WTC11 (cell line): Measurements from ENCODE around the gene ZFAND3. TPM values are rescaled to one million over a fixed set of nuclear protein-coding genes. Genes with fewer than 3 reads are reported as not detected.

ENCODE experiments used
- ATAC-seq: fragments of 200-7000 bp; cut with Tn5 transposase; 2 replicates; pipeline ENCODE4 v1.10.0; 2021; ENCODE audit warnings: mild to moderate bottlenecking, moderate library complexity
- CTCF ChIA-PET: fragments of 300-600 bp; sonication (Branson Sonifier 250); formaldehyde crosslinking; loops from one replicate; lab custom pipeline; 2021; ENCODE audit warnings: antibody characterized with exemption; lab: Charles Lee
- POLR2A ChIA-PET: fragments of 350-600 bp; sonication (Branson Sonifier 250); formaldehyde crosslinking; loops from one replicate; lab custom pipeline; 2021; ENCODE audit warnings: antibody characterized with exemption; lab: Charles Lee
- DNase-seq: peaks from one replicate; pipeline ENCODE4 v3.0.0; 2021; ENCODE audit warnings: low spot score
- H3K27ac Mint-ChIP-seq: 2 replicates; pipeline ENCODE4 v1.8.0; 2021; ENCODE audit warnings: mixed read lengths
- H3K27me3 Mint-ChIP-seq: 2 replicates; pipeline ENCODE4 v1.8.0; 2021; ENCODE audit warnings: low read depth, mild to moderate bottlenecking, moderate library complexity, mixed read lengths
- H3K36me3 Mint-ChIP-seq: 2 replicates; pipeline ENCODE4 v1.8.0; 2021; ENCODE audit warnings: mixed read lengths
- H3K4me1 Mint-ChIP-seq: 2 replicates; pipeline ENCODE4 v1.8.0; 2022; ENCODE audit warnings: mixed read lengths
- H3K4me3 Mint-ChIP-seq: 2 replicates; pipeline ENCODE4 v1.8.0; 2021; ENCODE audit warnings: mild to moderate bottlenecking, moderate library complexity, mixed read lengths
- H3K9me3 Mint-ChIP-seq: 2 replicates; pipeline ENCODE4 v1.8.0; 2021; ENCODE audit warnings: mixed read lengths
- ARID4B ChIP-seq: sonication (generic); formaldehyde crosslinking; IDR thresholded peaks from 2 replicates; pipeline ENCODE4 v1.8.0; 2023; ENCODE audit warnings: missing genetic modification reagents, mild to moderate bottlenecking, borderline replicate concordance
- ATF2 ChIP-seq: sonication (generic); formaldehyde crosslinking; IDR thresholded peaks from 2 replicates; pipeline ENCODE4 v1.8.1; 2022; ENCODE audit warnings: low read depth, missing genetic modification reagents, borderline replicate concordance
- ATF6 ChIP-seq: sonication (generic); formaldehyde crosslinking; IDR thresholded peaks from 2 replicates; pipeline ENCODE4 v1.8.1; 2023; ENCODE audit warnings: mild to moderate bottlenecking, missing genetic modification reagents
- CTCF ChIP-seq: fragments of 200-600 bp; IDR thresholded peaks from 2 replicates; pipeline ENCODE4 v1.8.0; 2022; ENCODE audit warnings: antibody characterized with exemption
- E2F5 ChIP-seq: sonication (generic); formaldehyde crosslinking; IDR thresholded peaks from 2 replicates; pipeline ENCODE4 v1.8.1; 2022; ENCODE audit warnings: mild to moderate bottlenecking, moderate library complexity, missing genetic modification reagents
- ELF4 ChIP-seq: sonication (generic); formaldehyde crosslinking; IDR thresholded peaks from 2 replicates; pipeline ENCODE4 v1.8.1; 2022; ENCODE audit warnings: low read depth, mild to moderate bottlenecking, moderate library complexity, missing genetic modification reagents
- HMGA2 ChIP-seq: fragments of 250-450 bp; sonication (Bioruptor Pico); IDR thresholded peaks from 2 replicates; pipeline ENCODE4 v1.4.0; 2021; ENCODE audit warnings: mild to moderate bottlenecking, moderate library complexity
- JUN ChIP-seq: sonication (generic); formaldehyde crosslinking; IDR thresholded peaks from 2 replicates; pipeline ENCODE4 v1.8.0; 2023; ENCODE audit warnings: mild to moderate bottlenecking, missing genetic modification reagents
- MXD4 ChIP-seq: fragments of 250-450 bp; sonication (Bioruptor Pico); IDR thresholded peaks from 2 replicates; pipeline ENCODE4 v1.8.0; 2021; ENCODE audit warnings: mild to moderate bottlenecking, moderate library complexity, borderline replicate concordance
- NFYB ChIP-seq: sonication (generic); formaldehyde crosslinking; conservative IDR thresholded peaks from 2 replicates; pipeline ENCODE4 v1.8.0; 2022; ENCODE audit warnings: low read depth, missing genetic modification reagents
- PREB ChIP-seq: sonication (generic); formaldehyde crosslinking; IDR thresholded peaks from 2 replicates; pipeline ENCODE4 v1.8.1; 2022; ENCODE audit warnings: mild to moderate bottlenecking, missing genetic modification reagents, moderate library complexity, borderline replicate concordance
- SMAD3 ChIP-seq: sonication (generic); formaldehyde crosslinking; IDR thresholded peaks from 2 replicates; pipeline ENCODE4 v1.8.0; 2022; ENCODE audit warnings: missing genetic modification reagents, mild to moderate bottlenecking, borderline replicate concordance
- SOX15 ChIP-seq: fragments of 250-450 bp; sonication (Bioruptor Pico); IDR thresholded peaks from 2 replicates; pipeline ENCODE4 v1.9.0; 2021; ENCODE audit warnings: mild to moderate bottlenecking
- TCF7 ChIP-seq: sonication (generic); formaldehyde crosslinking; IDR thresholded peaks from 2 replicates; pipeline ENCODE4 v1.8.0; 2022; ENCODE audit warnings: mild to moderate bottlenecking, low read depth, missing genetic modification reagents, moderate library complexity
- USF1 ChIP-seq: sonication (generic); formaldehyde crosslinking; IDR thresholded peaks from 2 replicates; pipeline ENCODE4 v1.8.0; 2022; ENCODE audit warnings: mild to moderate bottlenecking, missing genetic modification reagents
- ZNF263 ChIP-seq: sonication (generic); formaldehyde crosslinking; IDR thresholded peaks from 2 replicates; pipeline ENCODE4 v1.8.1; 2022; ENCODE audit warnings: low read depth, mild to moderate bottlenecking, moderate library complexity, missing genetic modification reagents
- ZNF281 ChIP-seq: sonication (generic); formaldehyde crosslinking; IDR thresholded peaks from 2 replicates; pipeline ENCODE4 v1.8.0; 2023; ENCODE audit warnings: mild to moderate bottlenecking, missing genetic modification reagents
- ZNF317 ChIP-seq: sonication (generic); formaldehyde crosslinking; IDR thresholded peaks from 2 replicates; pipeline ENCODE4 v1.8.1; 2023; ENCODE audit warnings: low read depth, mild to moderate bottlenecking, moderate library complexity, missing genetic modification reagents, borderline replicate concordance
- ZSCAN18 ChIP-seq: fragments of 250-450 bp; sonication (Bioruptor Pico); IDR thresholded peaks from 2 replicates; pipeline ENCODE4 v2.1.2; 2022; ENCODE audit warnings: mild to moderate bottlenecking, moderate library complexity
- total RNA-seq: library from RNA; stranded (reverse); gene quantifications from 3 replicates; pipeline ENCODE4 v1.2.3, GENCODE V29; 2021

The ZFAND3 gene
- total RNA-seq, 1 experiment from 2014 or later = 50.3 TPM

GRCh38 chr6:38141085-38141484 lies 321.6 kb downstream of the ZFAND3 start (continued):
- TF ChIP-seq ZNF281 (CRISPR knock-in tag) = no peak
- TF ChIP-seq ZNF317 (CRISPR knock-in tag) = no peak
- no peak for TF ChIP-seq SMAD3 (CRISPR knock-in tag)
- TF ChIP-seq NFYB (CRISPR knock-in tag) = no peak
- no peak for TF ChIP-seq PREB
- TF ChIP-seq JUN (CRISPR knock-in tag) = no peak
- TF ChIP-seq ARID4B (CRISPR knock-in tag) = no peak
- TF ChIP-seq TCF7 (CRISPR knock-in tag) = no peak
- TF ChIP-seq MXD4 (CRISPR knock-in tag) = no peak
- TF ChIP-seq ATF2 (CRISPR knock-in tag) = no peak
- no peak for TF ChIP-seq E2F5 (CRISPR knock-in tag)

- Mint-ChIP-seq H3K4me1 (peaks cover 75% of the 10 kb centered on the region), H3K27me3 (no peaks in the 10 kb centered on the region), H3K27ac (no peak overlapping the region), H3K9me3 (no peaks in the 10 kb centered on the region), H3K36me3 (no peaks in the 10 kb centered on the region), H3K4me3 (no peak overlapping the region)
- POLR2A ChIA-PET = no interaction called here
- ATAC-seq = no peak
- DNase-seq = no peak
- CTCF ChIA-PET = no interaction called here
- TF ChIP-seq HMGA2 (no peak), ELF4 (CRISPR knock-in tag) (no peak), ZSCAN18 (no peak), CTCF (no peak), USF1 (CRISPR knock-in tag) (no peak), ATF6 (CRISPR knock-in tag) (no peak), ZNF317 (CRISPR knock-in tag) (no peak), ZNF263 (CRISPR knock-in tag) (no peak), SOX15 (CRISPR knock-in tag) (no peak), NFYB (CRISPR knock-in tag) (no peak)
Measured at GRCh38 chr6:38141716-38142115, 322.2 kb downstream of the ZFAND3 start.
